ENCODE results near the gene SLC8A2. TPM values are rescaled to one million over a fixed set of nuclear protein-coding genes. Genes with fewer than 3 reads are reported as not detected.
A peak's percentile ranks its signal among the peaks of the same experiment; 100 is the strongest.

SLC8A2 gene
- total and polyA plus RNA-seq, 2 of the 4 experiments (the other 2 are of a cell fraction), result 0.05 TPM; not detected in 1

- Histone ChIP-seq H3K9me3 (ENCODE audit: control insufficient read depth, insufficient read depth, low read length) (no peaks in the 10 kb centered on the region), H3K9me1 (ENCODE audit: insufficient read depth, low read length) (0 out of 2 replicates have a peak, but pooled peaks cover 3% of the 10 kb centered on the region), H3K18ac (ENCODE audit: low read depth, low read length) (no peak overlapping the region), H4K20me1 (ENCODE audit: insufficient read depth, low read length) (peaks cover 27% of the 10 kb centered on the region), H4K91ac (ENCODE audit: insufficient read depth, low read depth, low read length) (no peak overlapping the region), H3K4me2 (ENCODE audit: low read depth, low read length) (no peak overlapping the region), H3K27ac (ENCODE audit: insufficient read depth, low read length) (no peak overlapping the region), H3K4ac (ENCODE audit: low read depth, low read length) (no peak overlapping the region), H3K79me1 (ENCODE audit: low read depth in 1 of 2, low read length in 2 of 2) (peaks cover 4 to 34% of the 10 kb centered on the region in 2 experiments), H3K23ac (ENCODE audit: low read depth, low read length) (no peak overlapping the region), H4K8ac (ENCODE audit: low read depth in 2 of 2, low read length in 2 of 2) (no peak overlapping the region), H3K14ac (replicated peaks; ENCODE audit: low read depth, low read length) (no peak overlapping the region), H3K36me3 (ENCODE audit: control insufficient read depth, insufficient read depth, low read length) (peaks cover 51% of the 10 kb centered on the region), H3K56ac (ENCODE audit: extremely low read depth, insufficient read depth, low read length) (no peak overlapping the region), H4K5ac (ENCODE audit: low read depth, low read length) (no peak overlapping the region), H3K9ac (ENCODE audit: low read depth, low read length) (no peak overlapping the region), H3K27me3 (ENCODE audit: control insufficient read depth, insufficient read depth, low read length) (no peaks in the 10 kb centered on the region), H2BK20ac (ENCODE audit: low read depth, low read length) (no peak overlapping the region), H2AK9ac (replicated peaks; ENCODE audit: low read depth, low read length, poor library complexity) (no peak overlapping the region), H3K4me3 (ENCODE audit: insufficient read depth, low read depth, low read length) (no peak overlapping the region), H2BK5ac (ENCODE audit: low read depth, low read length, poor library complexity, severe bottlenecking) (no peak overlapping the region), H2BK120ac (ENCODE audit: low read depth, low read length) (no peak overlapping the region), H2AFZ (replicated peaks; ENCODE audit: low read length, poor library complexity) (peak overlapping the region; percentile 6), H3K4me1 (ENCODE audit: control insufficient read depth, insufficient read depth, low read length) (no peaks in the 10 kb centered on the region), H2BK15ac (ENCODE audit: low read depth, low read length) (no peak overlapping the region), H2AK5ac (ENCODE audit: low read depth, low read length) (no peak overlapping the region)
- 90% methylated on average over 4 of the region's 14 CpGs; no CpG with 5 or more reads in 1 of the 2 experiments for WGBS, 2 experiments (ENCODE audit: extremely low coverage in 2 of 2, insufficient read length in 1 of 2)
- POLR2A ChIA-PET (ENCODE audit: unreplicated experiment), result no interaction called here
- DNase-seq, result no peak
- intact Hi-C loops (cut with micrococcal nuclease) (no loop called here), in situ Hi-C loops (cut with MboI; ENCODE audit: low sequenced_read_pairs) (no loop called here), dilution Hi-C loops (cut with HindIII; ENCODE audit: low sequenced_read_pairs, unreplicated experiment) (no loop called here)
- CTCF ChIA-PET, result no interaction called here
- no TSS peak for BruUV-seq (replicated peaks)
- ATAC-seq (ENCODE audit: low read depth), result no peak
- TF ChIP-seq RFX5 (IDR thresholded peaks at IDR 0.05; ENCODE audit: low read depth, low read length) (no peak), CEBPB (IDR thresholded peaks at IDR 0.05; ENCODE audit: low read depth, low read length) (no peak), CHD1 (IDR thresholded peaks at IDR 0.05; ENCODE audit: low read depth, low read length) (no peak), RCOR1 (IDR thresholded peaks at IDR 0.05; ENCODE audit: insufficient replicate concordance, low read length) (no peak), MXI1 (IDR thresholded peaks at IDR 0.05; ENCODE audit: borderline replicate concordance, low read depth, low read length) (no peak), NFE2L2 (IDR thresholded peaks at IDR 0.05; ENCODE audit: low read depth, low read length) (no peak), USF2 (IDR thresholded peaks at IDR 0.05; ENCODE audit: low read depth, low read length) (no peak), SMC3 (IDR thresholded peaks at IDR 0.05; ENCODE audit: low read depth, low read length) (no peak), ELK1 (IDR thresholded peaks at IDR 0.05; ENCODE audit: borderline replicate concordance, low read depth, low read length) (no peak), RAD21 (IDR thresholded peaks at IDR 0.05; ENCODE audit: low read length) (no peak), CTCF (conservative IDR thresholded peaks at IDR 0.05; ENCODE audit: low read depth, low read length) (no peak), BHLHE40 (IDR thresholded peaks at IDR 0.05; ENCODE audit: low read depth, low read length) (no peak), MAFK (IDR thresholded peaks at IDR 0.05; ENCODE audit: low read depth, low read length) (no peak), FOS (IDR thresholded peaks at IDR 0.05; ENCODE audit: low read depth, low read length) (no peak), POLR2A (IDR thresholded peaks at IDR 0.05; ENCODE audit: low read depth, low read length) (no peak), MAZ (IDR thresholded peaks at IDR 0.05; ENCODE audit: borderline replicate concordance, low read depth, low read length) (no peak)
These were observed 26.3 kb upstream of the SLC8A2 start for GRCh38 chr19:47497821-47498520.

Data from IMR-90 (cell line).